ENCODE results near the gene AOC3.

DNA sequence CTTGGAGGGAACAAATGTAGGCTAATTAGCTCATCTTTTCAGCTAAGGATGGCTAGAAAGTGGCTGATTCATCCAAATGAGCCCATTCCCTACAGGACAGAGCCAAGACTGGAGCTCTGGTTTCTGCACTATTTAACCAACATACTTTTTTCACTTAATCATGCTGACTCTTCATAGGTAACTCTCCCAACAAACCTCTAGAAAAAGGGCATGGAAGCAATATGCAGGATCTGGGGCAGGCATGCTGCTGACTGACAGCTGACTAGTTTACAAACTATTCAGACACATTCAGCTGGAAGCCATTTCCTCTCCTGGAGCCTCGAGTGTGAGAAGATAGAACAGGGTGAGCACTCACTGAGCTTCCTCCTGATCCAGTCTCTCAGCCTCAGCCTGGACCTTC lies 33.1 kb upstream of the AOC3 start:
- TF ChIP-seq, protein P1, sequence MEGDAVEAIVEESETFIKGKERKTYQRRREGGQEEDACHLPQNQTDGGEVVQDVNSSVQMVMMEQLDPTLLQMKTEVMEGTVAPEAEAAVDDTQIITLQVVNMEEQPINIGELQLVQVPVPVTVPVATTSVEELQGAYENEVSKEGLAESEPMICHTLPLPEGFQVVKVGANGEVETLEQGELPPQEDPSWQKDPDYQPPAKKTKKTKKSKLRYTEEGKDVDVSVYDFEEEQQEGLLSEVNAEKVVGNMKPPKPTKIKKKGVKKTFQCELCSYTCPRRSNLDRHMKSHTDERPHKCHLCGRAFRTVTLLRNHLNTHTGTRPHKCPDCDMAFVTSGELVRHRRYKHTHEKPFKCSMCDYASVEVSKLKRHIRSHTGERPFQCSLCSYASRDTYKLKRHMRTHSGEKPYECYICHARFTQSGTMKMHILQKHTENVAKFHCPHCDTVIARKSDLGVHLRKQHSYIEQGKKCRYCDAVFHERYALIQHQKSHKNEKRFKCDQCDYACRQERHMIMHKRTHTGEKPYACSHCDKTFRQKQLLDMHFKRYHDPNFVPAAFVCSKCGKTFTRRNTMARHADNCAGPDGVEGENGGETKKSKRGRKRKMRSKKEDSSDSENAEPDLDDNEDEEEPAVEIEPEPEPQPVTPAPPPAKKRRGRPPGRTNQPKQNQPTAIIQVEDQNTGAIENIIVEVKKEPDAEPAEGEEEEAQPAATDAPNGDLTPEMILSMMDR (IDR thresholded peaks at IDR 0.05): no peak
- no peak for TF ChIP-seq POLR2A (IDR thresholded peaks at IDR 0.05)
